T47D (cell line): ENCODE results near the gene PRELP.

Experiments used
- DNase-seq, 2 experiments: peaks; one replicate each; pipeline versions ENCODE4 v3.0.0 to v3.0.0-alpha.2; 2011 to 2012; ENCODE audit warnings: low read depth in 1 of 2, low spot score in 1 of 2
- JUND ChIP-seq: IDR thresholded peaks from 2 replicates; pipeline ENCODE4 v1.6.1; 2012; ENCODE audit warnings: low read depth
- in situ Hi-C: cut with HindIII; loops from 2 replicates; pipeline ENCODE4 v1.10.0; 2016; ENCODE audit warnings: low sequenced_read_pairs, low pct_unique_long_range_greater_than_20kb

The PRELP gene

GRCh38 chr1:203475012-203475981, at the start of gene PRELP:
Gene PRELP (plus strand): TSS chr1:203475806. CDS start chr1:203483185, 7,379 bp downstream.
- in situ Hi-C loops = no loop called here
- TF ChIP-seq JUND = no peak
- peak; percentile 65 to 78 for DNase-seq

- no peak for TF ChIP-seq JUND
- in situ Hi-C loops = no loop called here
- no peak for DNase-seq
These were observed 49.2 kb upstream of the PRELP start for GRCh38 chr1:203426366-203426765.

- in situ Hi-C loops = no loop called here
- no peak for TF ChIP-seq JUND
- no peak for DNase-seq
These were observed 48.7 kb upstream of the PRELP start for GRCh38 chr1:203426870-203427269.

GRCh38 chr1:203427451-203427850, 48.2 kb upstream of the PRELP start:
- in situ Hi-C loops = no loop called here
- TF ChIP-seq JUND = no peak

GRCh38 chr1:203428981-203429599, 46.5 kb upstream of the PRELP start:
- in situ Hi-C loops = no loop called here
- DNase-seq = peak in 1 of 2 experiments; percentile 58
- TF ChIP-seq JUND = no peak

More at GRCh38 chr1:203427451-203427850, 48.2 kb upstream of the PRELP start:
- no peak for DNase-seq

GRCh38 chr1:203435615-203436014, 40.0 kb upstream of the PRELP start:
- no peak for DNase-seq
- no peak for TF ChIP-seq JUND
- in situ Hi-C loops = no loop called here

- no peak for TF ChIP-seq JUND
- in situ Hi-C loops = no loop called here
These were observed 37.8 kb upstream of the PRELP start for GRCh38 chr1:203437696-203438315.

GRCh38 chr1:203439131-203439730, 36.4 kb upstream of the PRELP start:
- no peak for DNase-seq
- in situ Hi-C loops = no loop called here
- TF ChIP-seq JUND = no peak

More at GRCh38 chr1:203437696-203438315, 37.8 kb upstream of the PRELP start:
- DNase-seq = no peak

- peak; percentile 75 to 87 for DNase-seq
- in situ Hi-C loops = no loop called here
- no peak for TF ChIP-seq JUND
These were observed 34.8 kb upstream of the PRELP start for GRCh38 chr1:203440771-203441170.

GRCh38 chr1:203441766-203442165, 33.8 kb upstream of the PRELP start:
- DNase-seq = no peak
- in situ Hi-C loops = no loop called here
- TF ChIP-seq JUND = no peak

- DNase-seq = no peak
- in situ Hi-C loops = no loop called here
- no peak for TF ChIP-seq JUND
These were observed 32.8 kb upstream of the PRELP start for GRCh38 chr1:203442821-203443220.

GRCh38 chr1:203443296-203443695, 32.3 kb upstream of the PRELP start:
- in situ Hi-C loops = no loop called here
- DNase-seq = no peak
- TF ChIP-seq JUND = no peak
